GM23248 (cell line): Measurements from ENCODE around the gene TUBB. TPM values are rescaled to one million over a fixed set of nuclear protein-coding genes. Genes with fewer than 3 reads are reported as not detected.

Source experiments
- DNase-seq: peaks from one replicate; pipeline ENCODE4 v3.0.0-alpha.2; 2015
- H2AFZ ChIP-seq: fragments of 200-600 bp; sonication (generic); 2 replicates; pipeline ENCODE4 v1.6.1; 2016; ENCODE audit warnings: antibody characterized with exemption
- H3F3A ChIP-seq: fragments of 200-600 bp; sonication (generic); 2 replicates; pipeline ENCODE4 v1.6.1; 2016; ENCODE audit warnings: mild to moderate bottlenecking, antibody characterized with exemption, mixed run types; ENCODE audit not compliant: insufficient read depth
- H3K27ac ChIP-seq: fragments of 200-600 bp; sonication (generic); 2 replicates; pipeline ENCODE4 v1.5.1; 2016; ENCODE audit warnings: mild to moderate bottlenecking
- H3K27me3 ChIP-seq: fragments of 200-600 bp; sonication (generic); replicated peaks from 2 replicates; pipeline ENCODE4 v1.6.1; 2016; ENCODE audit warnings: mild to moderate bottlenecking; ENCODE audit not compliant: insufficient read depth
- H3K36me3 ChIP-seq: fragments of 200-600 bp; sonication (generic); 2 replicates; pipeline ENCODE4 v1.6.1; 2016; ENCODE audit warnings: low read depth, mild to moderate bottlenecking
- H3K4me1 ChIP-seq: fragments of 200-600 bp; sonication (generic); 2 replicates; pipeline ENCODE4 v1.6.1; 2016; ENCODE audit warnings: mild to moderate bottlenecking; ENCODE audit not compliant: insufficient read depth
- H3K4me2 ChIP-seq: fragments of 200-600 bp; sonication (generic); one replicate; pipeline ENCODE4 v1.6.1; 2016; ENCODE audit warnings: mild to moderate bottlenecking; ENCODE audit not compliant: unreplicated experiment
- H3K4me3 ChIP-seq: fragments of 200-600 bp; sonication (generic); 2 replicates; pipeline ENCODE4 v1.5.1; 2016; ENCODE audit warnings: mild to moderate bottlenecking
- H3K79me2 ChIP-seq: fragments of 200-600 bp; sonication (generic); 2 replicates; pipeline ENCODE4 v1.6.1; 2016; ENCODE audit warnings: mild to moderate bottlenecking; ENCODE audit not compliant: insufficient read depth
- H3K9ac ChIP-seq: fragments of 200-600 bp; sonication (generic); 2 replicates; pipeline ENCODE4 v1.6.1; 2016; ENCODE audit warnings: mild to moderate bottlenecking
- H3K9me2 ChIP-seq: fragments of 200-600 bp; sonication (generic); 2 replicates; pipeline ENCODE4 v1.6.1; 2016; ENCODE audit warnings: mixed run types, mild to moderate bottlenecking, moderate library complexity; ENCODE audit not compliant: insufficient read depth
- H3K9me3 ChIP-seq: fragments of 200-600 bp; sonication (generic); one replicate; pipeline ENCODE4 v1.6.1; 2017; ENCODE audit warnings: low read depth
- H4K20me1 ChIP-seq: fragments of 200-600 bp; sonication (generic); 2 replicates; pipeline ENCODE4 v1.6.0; 2016; ENCODE audit not compliant: insufficient read depth
- EZH2 ChIP-seq: fragments of 200-600 bp; sonication (generic); IDR thresholded peaks from 2 replicates; pipeline ENCODE4 v1.6.1; 2018; ENCODE audit warnings: antibody characterized with exemption, mild to moderate bottlenecking; ENCODE audit not compliant: insufficient read depth, poor library complexity, severe bottlenecking
- EZH2phosphoT487 ChIP-seq: fragments of 200-600 bp; sonication (generic); IDR thresholded peaks from 2 replicates; pipeline ENCODE4 v1.6.1; 2018; ENCODE audit warnings: antibody characterized with exemption, moderate library complexity, mild to moderate bottlenecking, low read depth; ENCODE audit not compliant: insufficient read depth
- WGBS, 2 experiments: methylation state at CpG; one replicate each; pipeline ENCODE4 v1.1.6; 2015 to 2017; ENCODE audit warnings: low lambda C conversion rate in 2 of 2, low coverage in 1 of 2; ENCODE audit errors: missing lambda C conversion rate in 2 of 2; 5-methylcytosine and 5-hydroxymethylcytosine counted together
- in situ Hi-C: fragments of 300-500 bp; cut with MboI; formaldehyde crosslinking; loops from 2 replicates; pipeline ENCODE4 v1.15.0; 2020
- polyA plus RNA-seq: library from polyadenylated mRNA; unstranded; fragments of >200 nt; fragmentation: Nextera tagmentation; extraction: Ambion mirVana; gene quantifications from 2 replicates; pipeline ENCODE4 v1.2.1, GENCODE V29; 2016
- small RNA-seq: library from RNA; depleted of rRNA; stranded (forward); fragments of <200 nt; gene quantifications from one replicate; pipeline ENCODE3, GENCODE V24; 2014; ENCODE audit warnings: low read depth, low replicate concordance
- total RNA-seq: library from RNA; depleted of rRNA; stranded (reverse); fragments of >200 nt; shearing (Covaris generic); gene quantifications from 2 replicates; pipeline ENCODE4 v1.2.3, GENCODE V29; 2014; rRNA removed

The TUBB gene
- total and polyA plus RNA-seq, 2 experiments from 2014 or later = 491 to 565 TPM

DNA sequence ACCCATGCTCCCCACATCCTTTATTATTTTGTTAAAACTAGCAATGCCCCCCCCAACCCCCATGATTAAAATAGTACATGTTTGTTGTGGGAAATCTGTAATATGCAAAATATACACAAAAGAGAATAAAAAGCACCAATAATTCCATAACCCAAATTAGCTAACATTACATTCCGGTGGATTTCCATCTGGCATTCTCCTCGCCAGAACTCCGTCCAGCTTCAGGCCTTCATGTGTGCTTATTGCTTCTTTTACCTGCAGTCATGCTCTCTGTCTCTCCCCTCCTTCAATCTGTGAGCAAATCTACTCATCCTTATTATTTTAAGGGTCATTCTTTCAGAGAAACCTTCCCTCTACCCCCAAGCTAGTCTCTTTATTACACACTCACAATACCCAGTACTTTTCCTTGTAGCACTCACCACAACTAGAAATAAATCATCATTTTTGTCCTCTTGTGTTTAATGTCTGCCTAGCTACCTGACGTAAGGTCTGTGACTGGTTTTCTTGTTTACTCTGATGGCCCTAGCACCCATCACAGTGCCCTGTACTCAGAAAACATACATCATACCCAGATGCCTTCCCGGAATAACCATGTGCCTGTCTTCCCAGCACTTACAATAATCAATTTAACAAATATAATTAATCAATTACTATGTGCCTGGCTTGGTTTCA, 49.8 kb downstream of the TUBB start:
- H3K36me3 ChIP-seq = no peaks in the 10 kb centered on the region
- no peaks in the 10 kb centered on the region for H3K27me3 ChIP-seq
- H2AFZ ChIP-seq = peak overlapping the region; percentile 67
- TF ChIP-seq EZH2phosphoT487 = no peak
- no peak for TF ChIP-seq EZH2
- no peaks in the 10 kb centered on the region for H3K9me2 ChIP-seq
- H3K9me3 ChIP-seq = no peaks in the 10 kb centered on the region
- in situ Hi-C loops = no loop called here
- WGBS, 2 experiments = 26% methylated on average over 5 of the region's 5 CpGs
- H3K27ac ChIP-seq = peak overlapping the region; percentile 96
- no peaks in the 10 kb centered on the region for H3K79me2 ChIP-seq
- peak overlapping the region; percentile 74 for H3K9ac ChIP-seq
- H3K4me3 ChIP-seq = peak overlapping the region; percentile 20
- H4K20me1 ChIP-seq = no peaks in the 10 kb centered on the region
- peaks cover 16% of the 10 kb centered on the region for H3F3A ChIP-seq
- peak; percentile 64 for DNase-seq
- peaks cover 22% of the 10 kb centered on the region for H3K4me1 ChIP-seq
- peak overlapping the region; percentile 58 for H3K4me2 ChIP-seq

DNA sequence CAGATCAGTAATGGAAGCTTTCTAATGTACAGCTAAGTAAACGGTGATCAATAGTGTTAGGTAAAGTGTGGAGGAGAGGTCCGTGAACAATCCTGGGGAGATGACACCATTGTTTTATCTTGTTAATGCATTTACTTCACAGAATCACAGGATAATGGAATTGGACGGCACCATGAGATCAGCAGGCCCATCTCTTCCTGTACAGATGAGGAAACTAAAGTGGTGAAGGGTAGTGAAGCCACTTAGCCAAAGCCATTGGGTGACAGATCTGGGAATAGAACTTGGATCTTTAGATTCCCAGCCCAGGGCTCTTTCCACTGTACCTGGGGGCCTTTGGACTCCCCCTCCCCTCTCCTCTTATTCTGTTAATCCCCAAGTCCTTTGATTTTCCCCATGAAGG, 50.4 kb downstream of the TUBB start:
- Histone ChIP-seq H3K27ac (peak overlapping the region; percentile 96), H3F3A (peaks cover 16% of the 10 kb centered on the region), H3K36me3 (no peaks in the 10 kb centered on the region), H3K4me1 (peaks cover 22% of the 10 kb centered on the region), H3K9me3 (no peaks in the 10 kb centered on the region), H3K4me3 (no peak overlapping the region), H4K20me1 (no peaks in the 10 kb centered on the region), H3K79me2 (no peaks in the 10 kb centered on the region), H3K9me2 (no peaks in the 10 kb centered on the region), H2AFZ (peak overlapping the region; percentile 67; the same call in 1 of the 2 replicates), H3K27me3 (no peaks in the 10 kb centered on the region), H3K9ac (peak overlapping the region; percentile 74), H3K4me2 (peak overlapping the region; percentile 58)
- 95 to 100% methylated on average over 3 of the region's 3 CpGs for WGBS, 2 experiments
- DNase-seq = no peak
- TF ChIP-seq EZH2 (no peak), EZH2phosphoT487 (no peak)
- in situ Hi-C loops = no loop called here

DNA sequence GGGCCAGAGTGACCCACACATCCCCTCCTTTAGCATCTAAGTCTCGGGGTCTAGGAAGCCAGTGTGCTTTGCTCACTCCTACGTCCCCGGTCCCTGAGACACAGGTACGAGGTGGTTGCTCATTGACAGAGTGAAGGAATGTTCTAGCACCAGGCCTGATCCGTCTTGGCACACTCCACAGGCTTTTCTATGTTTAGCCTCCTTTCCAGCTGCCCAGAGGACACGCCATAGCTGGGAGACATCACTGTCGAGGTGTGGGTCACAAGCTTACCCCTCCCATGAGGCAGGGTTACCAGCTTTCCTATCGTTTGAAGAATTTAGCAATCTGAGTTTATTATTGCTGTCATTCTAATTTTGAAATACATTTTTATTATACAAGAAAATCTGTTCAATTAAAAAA, 54.5 kb downstream of the TUBB start:
- in situ Hi-C loops = no loop called here
- no peak overlapping the region for H3K27ac ChIP-seq
- H3K79me2 ChIP-seq = no peaks in the 10 kb centered on the region
- H3K4me1 ChIP-seq = peaks cover 21% of the 10 kb centered on the region
- 91 to 94% methylated on average over 8 of the region's 8 CpGs for WGBS, 2 experiments
- H4K20me1 ChIP-seq = no peaks in the 10 kb centered on the region
- DNase-seq = no peak
- no peak overlapping the region for H3K4me2 ChIP-seq
- no peaks in the 10 kb centered on the region for H3K27me3 ChIP-seq
- no peak overlapping the region for H3K4me3 ChIP-seq
- H3K9ac ChIP-seq = no peak overlapping the region
- H3F3A ChIP-seq = peaks cover 17% of the 10 kb centered on the region
- H3K9me3 ChIP-seq = no peaks in the 10 kb centered on the region
- H3K9me2 ChIP-seq = no peaks in the 10 kb centered on the region
- no peaks in the 10 kb centered on the region for H3K36me3 ChIP-seq
- TF ChIP-seq EZH2phosphoT487 (no peak), EZH2 (no peak)
- H2AFZ ChIP-seq = no peak overlapping the region

Small RNA genes lying within 50 kb of the gene (small RNA-seq; reads per million reads assigned to genes)
- gene RF00019 (not detected), gene RN7SL353P (not detected)

Other genes with a start within 250 kb of the TUBB start
- 190 and 203 TPM in 2 replicates for gene HLA-E, start 230.8 kb upstream of the TUBB start, total RNA-seq
- 123 and 130 TPM in 2 replicates for gene HLA-E, start 230.8 kb upstream of the TUBB start, polyA plus RNA-seq
- gene GNL1, start 163.9 kb upstream of the TUBB start, total RNA-seq = 62.3 and 64.8 TPM in 2 replicates
- gene GNL1, start 163.9 kb upstream of the TUBB start, polyA plus RNA-seq = 72.1 and 78.9 TPM in 2 replicates
- 5.2 and 6.5 TPM in 2 replicates for gene PRR3, start 163.1 kb upstream of the TUBB start, total RNA-seq
- 7.1 and 7.3 TPM in 2 replicates for gene PRR3, start 163.1 kb upstream of the TUBB start, polyA plus RNA-seq
- 31.3 and 42.0 TPM in 2 replicates for gene ABCF1, start 148.9 kb upstream of the TUBB start, total RNA-seq
- gene ABCF1, start 148.9 kb upstream of the TUBB start, polyA plus RNA-seq = 35.5 and 39.7 TPM in 2 replicates
- gene PPP1R10, start 103.1 kb upstream of the TUBB start, total RNA-seq = 23.9 and 27.3 TPM in 2 replicates
- 23.6 and 32.7 TPM in 2 replicates for gene PPP1R10, start 103.1 kb upstream of the TUBB start, polyA plus RNA-seq
- gene MRPS18B, start 102.5 kb upstream of the TUBB start, total RNA-seq = 33.5 and 41.4 TPM in 2 replicates
- gene MRPS18B, start 102.5 kb upstream of the TUBB start, polyA plus RNA-seq = 59.2 and 61.2 TPM in 2 replicates
- gene ATAT1, start 93.5 kb upstream of the TUBB start, total RNA-seq = 2.3 and 3.7 TPM in 2 replicates
- 12.3 and 12.6 TPM in 2 replicates for gene ATAT1, start 93.5 kb upstream of the TUBB start, polyA plus RNA-seq
- 2.4 and 4.6 TPM in 2 replicates for gene C6orf136, start 73.2 kb upstream of the TUBB start, total RNA-seq
- gene C6orf136, start 73.2 kb upstream of the TUBB start, polyA plus RNA-seq = 8.6 and 10.6 TPM in 2 replicates
- gene DHX16, start 47.3 kb upstream of the TUBB start, total RNA-seq = 30.4 and 30.6 TPM in 2 replicates
- 23.6 and 26.7 TPM in 2 replicates for gene DHX16, start 47.3 kb upstream of the TUBB start, polyA plus RNA-seq
- gene PPP1R18, start 33.7 kb upstream of the TUBB start, total RNA-seq = 85.5 and 108 TPM in 2 replicates
- 66.6 and 67.8 TPM in 2 replicates for gene PPP1R18, start 33.7 kb upstream of the TUBB start, polyA plus RNA-seq
- gene NRM, start 29.4 kb upstream of the TUBB start, total RNA-seq = 5.8 and 6.2 TPM in 2 replicates
- gene NRM, start 29.4 kb upstream of the TUBB start, polyA plus RNA-seq = 11.3 and 11.6 TPM in 2 replicates
- 4.9 and 6.6 TPM in 2 replicates for gene MDC1, start 3.1 kb upstream of the TUBB start, total RNA-seq
- 6.7 and 7.1 TPM in 2 replicates for gene MDC1, start 3.1 kb upstream of the TUBB start, polyA plus RNA-seq
- gene FLOT1, start 22.3 kb downstream of the TUBB start, total RNA-seq = 156 and 165 TPM in 2 replicates
- gene FLOT1, start 22.3 kb downstream of the TUBB start, polyA plus RNA-seq = 162 and 171 TPM in 2 replicates
- 148 and 156 TPM in 2 replicates for gene IER3, start 24.2 kb downstream of the TUBB start, total RNA-seq
- 76.4 and 82.1 TPM in 2 replicates for gene IER3, start 24.2 kb downstream of the TUBB start, polyA plus RNA-seq
- 23.1 and 27.0 TPM in 2 replicates for gene DDR1, start 164.2 kb downstream of the TUBB start, total RNA-seq
- gene DDR1, start 164.2 kb downstream of the TUBB start, polyA plus RNA-seq = 16.9 and 17.5 TPM in 2 replicates
- 12.8 and 21.7 TPM in 2 replicates for gene GTF2H4, start 187.9 kb downstream of the TUBB start, total RNA-seq
- gene GTF2H4, start 187.9 kb downstream of the TUBB start, polyA plus RNA-seq = 5.3 and 5.4 TPM in 2 replicates
- gene VARS2, start 193.9 kb downstream of the TUBB start, total RNA-seq = 11.9 and 20.8 TPM in 2 replicates
- gene VARS2, start 193.9 kb downstream of the TUBB start, polyA plus RNA-seq = 8.5 and 9.9 TPM in 2 replicates
- not detected in 2 replicates for gene SFTA2, start 211.8 kb downstream of the TUBB start, total RNA-seq
- not detected in 2 replicates for gene SFTA2, start 211.8 kb downstream of the TUBB start, polyA plus RNA-seq
- gene MUCL3, start 220.6 kb downstream of the TUBB start, total RNA-seq = not detected in 2 replicates
- not detected in 2 replicates for gene MUCL3, start 220.6 kb downstream of the TUBB start, polyA plus RNA-seq